ENCODE measurements around the gene NDUFAF7. TPM values are rescaled to one million over a fixed set of nuclear protein-coding genes. Genes with fewer than 3 reads are reported as not detected.
"Not testable (repeated sequence)": the region's sequence is repeated elsewhere in the genome, so short reads cannot be mapped to it uniquely, and the experiment has no call there.

Gene NDUFAF7
- total RNA-seq, 1 donor from 2014 or later: 17.9 TPM

GRCh38 chr2:37198681-37199065, 32.8 kb upstream of the NDUFAF7 start:
- FAIRE-seq: no peak
- Histone ChIP-seq H3K36me3 (ENCODE audit: control insufficient read depth, insufficient read depth, low read length) (peaks cover 5% of the 10 kb centered on the region), H3K27me3 (ENCODE audit: control insufficient read depth, insufficient read depth, low read length) (no peaks in the 10 kb centered on the region), H3K4me3 (ENCODE audit: low read depth, low read length) (no peak overlapping the region)
- TF ChIP-seq CTCF (IDR thresholded peaks at IDR 0.05; ENCODE audit: insufficient read depth, low read length, severe bottlenecking): no peak
- DNase-seq (ENCODE audit: low read depth): no peak

GRCh38 chr2:37201208-37201607, 30.2 kb upstream of the NDUFAF7 start:
- Histone ChIP-seq H3K36me3 (ENCODE audit: control insufficient read depth, insufficient read depth, low read length) (peaks cover 10% of the 10 kb centered on the region), H3K27me3 (ENCODE audit: control insufficient read depth, insufficient read depth, low read length) (no peaks in the 10 kb centered on the region), H3K4me3 (ENCODE audit: low read depth, low read length) (no peak overlapping the region)
- TF ChIP-seq CTCF (IDR thresholded peaks at IDR 0.05; ENCODE audit: insufficient read depth, low read length, severe bottlenecking): no peak
- DNase-seq (ENCODE audit: low read depth) (no peak), FAIRE-seq (no peak)

GRCh38 chr2:37201766-37202165, 29.7 kb upstream of the NDUFAF7 start:
- Histone ChIP-seq H3K27me3 (ENCODE audit: control insufficient read depth, insufficient read depth, low read length) (no peaks in the 10 kb centered on the region), H3K36me3 (ENCODE audit: control insufficient read depth, insufficient read depth, low read length) (peaks cover 12% of the 10 kb centered on the region), H3K4me3 (ENCODE audit: low read depth, low read length) (no peak overlapping the region)
- DNase-seq (ENCODE audit: low read depth) (no peak), FAIRE-seq (no peak)
- TF ChIP-seq CTCF (IDR thresholded peaks at IDR 0.05; ENCODE audit: insufficient read depth, low read length, severe bottlenecking): no peak

GRCh38 chr2:37203708-37204107, 27.8 kb upstream of the NDUFAF7 start:
- Histone ChIP-seq H3K36me3 (ENCODE audit: control insufficient read depth, insufficient read depth, low read length) (peaks cover 12% of the 10 kb centered on the region), H3K27me3 (ENCODE audit: control insufficient read depth, insufficient read depth, low read length) (no peaks in the 10 kb centered on the region), H3K4me3 (ENCODE audit: low read depth, low read length) (no peak overlapping the region)
- no peak for DNase-seq (ENCODE audit: low read depth)
- FAIRE-seq: no peak
- TF ChIP-seq CTCF (IDR thresholded peaks at IDR 0.05; ENCODE audit: insufficient read depth, low read length, severe bottlenecking): no peak

- peaks cover 12% of the 10 kb centered on the region for H3K36me3 ChIP-seq (ENCODE audit: control insufficient read depth, insufficient read depth, low read length)
- H3K4me3 ChIP-seq (ENCODE audit: low read depth, low read length); DNase-seq (ENCODE audit: low read depth); FAIRE-seq; H3K27me3 ChIP-seq (ENCODE audit: control insufficient read depth, insufficient read depth, low read length): not testable (repeated sequence)
Measured at GRCh38 chr2:37205071-37205661, 26.3 kb upstream of the NDUFAF7 start.

- H3K27me3 ChIP-seq (ENCODE audit: control insufficient read depth, insufficient read depth, low read length): no peaks in the 10 kb centered on the region
- peaks cover 14% of the 10 kb centered on the region for H3K36me3 ChIP-seq (ENCODE audit: control insufficient read depth, insufficient read depth, low read length)
- FAIRE-seq (no peak), DNase-seq (ENCODE audit: low read depth) (no peak)
- no peak for TF ChIP-seq CTCF (IDR thresholded peaks at IDR 0.05; ENCODE audit: insufficient read depth, low read length, severe bottlenecking)
- no peak overlapping the region for H3K4me3 ChIP-seq (ENCODE audit: low read depth, low read length)
Measured at GRCh38 chr2:37205689-37206341, 25.6 kb upstream of the NDUFAF7 start.

GRCh38 chr2:37206760-37207159, 24.7 kb upstream of the NDUFAF7 start:
- DNase-seq (ENCODE audit: low read depth); H3K36me3 ChIP-seq (ENCODE audit: control insufficient read depth, insufficient read depth, low read length); H3K4me3 ChIP-seq (ENCODE audit: low read depth, low read length); FAIRE-seq; H3K27me3 ChIP-seq (ENCODE audit: control insufficient read depth, insufficient read depth, low read length): not testable (repeated sequence)
